Activated naive CD8-positive, alpha-beta T cell (primary cell): ENCODE data around the gene FETUB.
"Not testable (repeated sequence)": the region's sequence is repeated elsewhere in the genome, so short reads cannot be mapped to it uniquely, and the experiment has no call there.

Experiments
- H3K27ac Mint-ChIP-seq: one replicate; pipeline ENCODE4 v1.8.0; 2021; ENCODE audit warnings: mixed read lengths
- H3K27me3 Mint-ChIP-seq: one replicate; pipeline ENCODE4 v1.8.0; 2021; ENCODE audit warnings: mixed read lengths
- H3K36me3 Mint-ChIP-seq: one replicate; pipeline ENCODE4 v1.8.0; 2021; ENCODE audit warnings: mixed read lengths
- H3K4me1 Mint-ChIP-seq: one replicate; pipeline ENCODE4 v1.8.0; 2021; ENCODE audit warnings: low read depth, mixed read lengths
- H3K4me3 Mint-ChIP-seq: one replicate; pipeline ENCODE4 v1.8.0; 2021; ENCODE audit warnings: mild to moderate bottlenecking, mixed read lengths
- H3K9me3 Mint-ChIP-seq: one replicate; pipeline ENCODE4 v1.8.0; 2021; ENCODE audit warnings: low read depth, mixed read lengths

Gene FETUB

DNA sequence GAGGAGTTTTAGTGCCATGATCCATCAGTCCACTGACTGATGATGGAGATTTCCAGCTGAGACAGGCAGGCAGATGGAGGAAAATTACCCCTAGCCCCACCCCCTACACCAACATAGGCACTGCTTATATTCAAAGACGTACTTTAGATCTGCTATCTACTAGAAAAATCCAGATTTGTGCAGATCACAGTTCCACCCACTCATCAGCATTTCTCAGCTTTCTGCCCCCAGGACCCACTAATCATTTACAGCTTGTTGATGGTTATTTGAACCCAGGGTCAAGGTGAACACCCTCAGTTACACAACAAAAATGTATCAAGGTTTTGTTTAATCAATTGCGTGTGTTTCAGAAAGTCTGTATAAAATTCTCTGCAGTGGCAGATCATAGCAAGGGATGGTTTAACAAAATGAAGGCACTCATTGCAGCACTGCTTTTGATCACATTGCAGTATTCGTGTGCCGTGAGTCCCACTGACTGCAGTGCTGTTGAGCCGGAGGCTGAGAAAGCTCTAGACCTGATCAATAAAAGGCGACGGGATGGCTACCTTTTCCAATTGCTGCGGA lies 25.5 kb downstream of the FETUB start, which contains the start of gene HRG:
Gene HRG, plus strand, starts transcription at position 390 of the 564 bp plus-strand sequence. Its CDS starts 18 bp downstream, at position 408.
- no peaks in the 10 kb centered on the region for H3K9me3 Mint-ChIP-seq
- no peak within 1 kb of the TSS for H3K4me3 Mint-ChIP-seq
- H3K27me3 Mint-ChIP-seq: peaks cover 1% of the 10 kb centered on the region
- no peak within 1 kb of the TSS for H3K27ac Mint-ChIP-seq
- peaks cover 11% of the 10 kb centered on the region for H3K4me1 Mint-ChIP-seq
- H3K36me3 Mint-ChIP-seq: no peaks in the 10 kb centered on the region

DNA sequence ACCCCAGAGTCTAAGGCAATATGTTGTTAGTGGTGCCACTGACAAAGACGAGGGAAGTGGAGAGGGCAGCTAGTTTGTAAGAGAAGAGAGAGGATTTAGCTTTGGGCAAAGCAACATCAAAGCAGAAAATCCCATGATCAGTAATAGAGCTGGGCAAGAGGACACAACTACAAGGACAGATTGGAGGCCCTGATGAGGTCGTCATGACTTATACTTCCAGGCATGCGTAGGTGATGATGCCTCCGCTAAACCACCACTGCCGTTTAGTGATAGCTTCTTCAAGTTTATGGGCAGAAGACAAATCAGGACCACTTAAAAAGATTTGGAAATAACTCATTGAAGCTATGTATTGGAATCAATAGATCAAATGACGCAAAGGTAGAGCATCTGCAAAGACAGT lies 28.2 kb downstream of the FETUB start:
- H3K36me3 Mint-ChIP-seq: no peaks in the 10 kb centered on the region
- H3K9me3 Mint-ChIP-seq: no peaks in the 10 kb centered on the region
- H3K4me1 Mint-ChIP-seq: peaks cover 11% of the 10 kb centered on the region
- H3K27ac Mint-ChIP-seq: no peak overlapping the region
- peaks cover 3% of the 10 kb centered on the region for H3K27me3 Mint-ChIP-seq
- H3K4me3 Mint-ChIP-seq: no peak overlapping the region

DNA sequence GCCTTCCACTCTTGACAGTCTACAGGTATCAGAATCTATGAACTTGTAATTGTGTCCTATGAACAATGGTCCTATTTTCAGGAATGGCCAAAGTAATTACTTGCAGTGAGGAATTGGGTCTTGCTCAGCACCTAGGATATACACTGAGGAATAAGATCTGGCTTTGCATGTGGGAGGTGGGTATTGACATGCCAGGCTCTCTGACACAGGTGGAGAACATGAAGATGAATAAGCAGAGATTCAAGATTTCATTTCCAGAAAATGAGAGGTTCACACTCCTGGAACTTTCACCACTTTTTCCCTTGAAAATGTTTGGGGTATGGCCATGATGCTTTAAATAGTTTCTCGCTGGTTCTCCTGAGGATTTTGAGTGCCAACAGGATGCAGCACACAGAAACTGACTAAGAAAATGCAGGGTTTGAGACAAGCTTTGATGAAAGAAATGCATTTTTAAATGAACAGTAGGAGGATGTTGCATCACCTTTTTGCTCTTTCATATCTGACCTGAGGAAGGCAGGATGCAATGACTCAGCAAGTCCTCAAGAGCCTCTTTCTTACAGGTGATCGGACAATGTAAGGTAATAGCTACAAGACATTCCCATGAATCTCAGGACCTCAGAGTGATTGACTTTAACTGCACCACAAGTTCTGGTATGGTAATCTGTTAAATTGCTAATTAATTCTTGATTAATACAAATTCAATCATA lies 29.3 kb downstream of the FETUB start:
- no peaks in the 10 kb centered on the region for H3K36me3 Mint-ChIP-seq
- no peak overlapping the region for H3K27ac Mint-ChIP-seq
- peaks cover 4% of the 10 kb centered on the region for H3K27me3 Mint-ChIP-seq
- peaks cover 11% of the 10 kb centered on the region for H3K4me1 Mint-ChIP-seq
- no peaks in the 10 kb centered on the region for H3K9me3 Mint-ChIP-seq
- H3K4me3 Mint-ChIP-seq: no peak overlapping the region

DNA sequence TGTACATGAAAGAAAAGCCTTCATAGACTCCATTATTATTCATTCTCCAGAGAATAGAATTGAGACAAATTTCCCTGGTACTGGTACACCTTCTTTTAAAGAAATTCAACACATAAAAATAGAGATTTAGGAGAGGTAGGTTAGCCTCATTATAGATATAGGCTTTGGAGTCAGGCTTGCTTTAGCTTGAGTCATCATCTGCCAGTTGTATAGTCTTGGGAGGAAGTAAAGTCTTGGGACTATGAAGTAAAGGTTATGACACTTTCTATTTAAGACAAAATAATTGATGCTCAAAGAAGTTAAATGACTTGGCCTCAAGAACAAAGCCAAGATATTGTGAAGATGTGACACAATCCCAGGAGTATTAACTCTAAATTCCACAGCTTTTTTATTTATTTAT lies 30.0 kb downstream of the FETUB start:
- Mint-ChIP-seq H3K27ac (no peak overlapping the region), H3K36me3 (no peaks in the 10 kb centered on the region), H3K27me3 (peaks cover 8% of the 10 kb centered on the region), H3K4me3 (no peak overlapping the region), H3K4me1 (peaks cover 11% of the 10 kb centered on the region), H3K9me3 (no peaks in the 10 kb centered on the region)

DNA sequence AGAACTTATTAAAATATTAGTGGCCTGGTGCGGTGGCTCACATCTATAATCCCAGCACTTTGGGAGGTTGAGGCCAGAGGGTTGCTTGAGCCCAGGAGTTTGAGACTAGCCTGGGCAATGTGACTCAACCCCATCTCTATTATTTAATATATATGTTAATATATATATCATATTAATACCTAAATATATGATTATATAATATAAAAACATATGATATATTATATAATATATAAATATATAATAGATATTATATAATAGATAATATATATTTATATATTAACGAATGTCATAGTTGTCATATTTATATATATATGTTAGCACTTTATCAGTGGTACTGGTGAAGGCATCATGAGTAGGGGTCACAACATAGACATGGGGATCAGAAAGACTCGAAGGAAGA lies 30.9 kb downstream of the FETUB start:
- Mint-ChIP-seq H3K27ac (no peak overlapping the region), H3K4me3 (no peak overlapping the region), H3K9me3 (no peaks in the 10 kb centered on the region), H3K27me3 (peaks cover 9% of the 10 kb centered on the region), H3K4me1 (peaks cover 11% of the 10 kb centered on the region), H3K36me3 (no peaks in the 10 kb centered on the region)

DNA sequence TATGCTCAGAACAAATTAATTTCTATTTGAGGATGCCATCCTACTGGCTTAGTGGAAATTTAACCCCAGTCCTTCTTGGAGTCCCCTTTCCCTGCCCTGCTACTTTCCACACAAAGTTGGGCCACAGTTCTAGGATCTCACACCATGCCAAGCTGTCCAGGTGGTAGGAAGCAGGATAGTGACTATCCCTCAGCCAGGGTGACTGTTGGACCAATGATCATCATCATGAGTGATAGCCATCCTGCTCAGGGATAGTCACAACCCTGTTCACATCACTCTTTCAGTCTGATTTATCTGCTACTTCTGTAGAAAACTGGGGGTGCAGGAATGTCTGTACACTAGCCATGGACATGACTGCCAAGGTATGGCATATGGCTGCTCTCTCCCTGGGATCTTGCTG lies 38.4 kb downstream of the FETUB start:
- no peaks in the 10 kb centered on the region for H3K4me1 Mint-ChIP-seq
- no peaks in the 10 kb centered on the region for H3K9me3 Mint-ChIP-seq
- no peaks in the 10 kb centered on the region for H3K36me3 Mint-ChIP-seq
- peaks cover 30% of the 10 kb centered on the region for H3K27me3 Mint-ChIP-seq
- no peak overlapping the region for H3K4me3 Mint-ChIP-seq
- no peak overlapping the region for H3K27ac Mint-ChIP-seq

DNA sequence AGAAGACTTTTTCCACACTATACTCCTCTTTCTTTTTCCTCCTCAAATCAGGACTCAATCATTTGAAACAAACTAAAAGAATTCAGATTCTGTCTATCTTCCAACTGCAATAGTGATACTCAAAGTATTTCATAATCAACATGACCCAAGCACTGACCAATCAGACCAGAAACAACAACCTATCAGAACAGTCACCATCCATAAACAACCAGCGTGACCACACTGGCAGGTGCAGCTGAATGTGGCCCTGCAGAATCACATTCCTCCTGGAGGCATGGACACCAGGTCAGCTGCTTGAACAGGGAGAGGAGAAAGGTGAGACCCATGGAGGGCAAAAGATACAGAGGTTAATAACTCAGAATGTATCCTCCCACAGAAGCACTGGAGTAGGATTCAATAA lies 39.0 kb downstream of the FETUB start:
- no peaks in the 10 kb centered on the region for H3K36me3 Mint-ChIP-seq
- H3K27ac Mint-ChIP-seq: no peak overlapping the region
- H3K27me3 Mint-ChIP-seq: peaks cover 28% of the 10 kb centered on the region
- H3K9me3 Mint-ChIP-seq: no peaks in the 10 kb centered on the region
- H3K4me3 Mint-ChIP-seq: no peak overlapping the region
- H3K4me1 Mint-ChIP-seq: no peaks in the 10 kb centered on the region

DNA sequence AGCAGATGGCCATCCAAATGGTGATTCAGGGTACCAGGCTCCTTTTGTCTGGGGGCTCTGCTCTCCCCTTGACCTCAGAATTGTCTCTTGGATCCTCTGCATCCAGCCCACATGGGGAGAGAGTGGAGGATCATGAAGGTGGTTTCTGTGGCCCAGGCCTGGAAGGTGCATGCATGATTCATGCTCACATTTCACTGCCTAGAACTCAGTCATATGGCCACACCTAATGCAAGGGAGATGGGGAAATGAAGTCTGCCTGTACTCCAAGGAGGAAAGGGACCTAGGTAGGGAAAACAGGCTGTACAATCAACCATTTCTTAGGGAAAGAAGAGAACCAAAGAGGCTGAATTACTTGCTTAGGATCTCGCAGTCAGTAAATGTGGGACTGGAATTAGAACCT lies 40.7 kb downstream of the FETUB start:
- Mint-ChIP-seq H3K36me3 (no peaks in the 10 kb centered on the region), H3K9me3 (peaks cover 8% of the 10 kb centered on the region), H3K4me1 (no peaks in the 10 kb centered on the region), H3K27ac (no peak overlapping the region), H3K27me3 (peaks cover 30% of the 10 kb centered on the region), H3K4me3 (no peak overlapping the region)

DNA sequence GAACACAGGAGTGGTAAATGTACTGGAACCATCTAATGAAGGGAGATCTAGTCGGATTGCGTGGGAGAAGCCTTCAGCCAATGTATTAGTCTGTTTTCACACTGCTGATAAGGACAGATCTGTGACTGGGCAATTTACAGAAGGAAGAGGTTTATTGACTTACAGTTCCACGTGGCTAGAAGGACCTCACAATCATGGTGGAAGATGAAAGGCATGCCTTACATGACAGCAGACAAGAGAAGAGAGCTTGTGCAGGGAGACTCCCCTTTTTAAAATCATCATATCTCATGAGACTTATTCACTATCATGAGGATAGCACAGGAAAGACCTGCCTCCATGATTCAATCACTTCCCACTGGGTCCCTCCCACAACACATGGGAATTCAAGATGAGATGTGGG lies 42.6 kb downstream of the FETUB start:
- Mint-ChIP-seq H3K4me3 (no peak overlapping the region), H3K36me3 (no peaks in the 10 kb centered on the region), H3K9me3 (peaks cover 8% of the 10 kb centered on the region), H3K4me1 (no peaks in the 10 kb centered on the region), H3K27me3 (peaks cover 22% of the 10 kb centered on the region), H3K27ac (no peak overlapping the region)

DNA sequence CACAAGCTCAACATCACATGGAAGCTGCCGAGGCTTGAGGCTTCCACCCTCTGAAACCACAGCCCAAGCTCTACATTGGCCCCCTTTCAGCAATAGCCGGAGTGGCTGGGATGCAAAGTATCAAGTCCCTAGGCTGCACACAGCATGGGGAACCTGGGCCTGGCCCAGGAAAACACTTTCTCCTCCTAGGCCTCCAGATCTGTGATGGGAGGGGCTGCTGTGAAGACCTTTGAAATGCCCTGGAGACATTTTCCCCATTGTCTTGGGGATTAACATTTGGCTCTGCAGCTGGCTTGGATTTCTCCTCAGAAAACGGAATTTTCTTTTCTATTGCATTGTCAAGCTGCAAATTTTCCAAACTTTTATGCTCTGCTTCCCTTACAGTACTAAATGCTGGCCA lies 43.8 kb downstream of the FETUB start:
- H3K9me3 Mint-ChIP-seq: peaks cover 8% of the 10 kb centered on the region
- H3K27me3 Mint-ChIP-seq: peaks cover 17% of the 10 kb centered on the region
- no peaks in the 10 kb centered on the region for H3K4me1 Mint-ChIP-seq
- no peak overlapping the region for H3K27ac Mint-ChIP-seq
- no peaks in the 10 kb centered on the region for H3K36me3 Mint-ChIP-seq
- no peak overlapping the region for H3K4me3 Mint-ChIP-seq

DNA sequence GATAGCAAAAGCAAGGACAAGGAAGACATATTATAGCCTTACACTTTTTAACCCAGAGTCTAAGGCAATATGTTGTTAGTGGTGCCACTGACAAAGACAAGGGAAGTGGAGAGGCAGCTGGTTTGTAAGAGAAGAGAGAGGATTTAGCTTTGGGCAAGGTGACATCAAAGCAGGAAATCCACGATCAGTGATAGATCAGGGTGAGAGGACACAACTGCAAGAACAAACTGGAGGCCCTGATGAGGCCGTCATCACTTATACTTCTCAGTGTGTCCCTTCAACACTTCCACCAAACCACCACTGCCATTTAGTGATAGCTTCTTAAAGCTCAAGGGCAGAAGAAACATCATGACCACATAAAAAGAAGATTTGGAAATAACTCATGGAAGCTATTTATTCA lies 46.3 kb downstream of the FETUB start:
- H3K27ac Mint-ChIP-seq, H3K4me1 Mint-ChIP-seq, H3K36me3 Mint-ChIP-seq, H3K4me3 Mint-ChIP-seq, H3K9me3 Mint-ChIP-seq: not testable (repeated sequence)
- H3K27me3 Mint-ChIP-seq: peaks cover 14% of the 10 kb centered on the region

DNA sequence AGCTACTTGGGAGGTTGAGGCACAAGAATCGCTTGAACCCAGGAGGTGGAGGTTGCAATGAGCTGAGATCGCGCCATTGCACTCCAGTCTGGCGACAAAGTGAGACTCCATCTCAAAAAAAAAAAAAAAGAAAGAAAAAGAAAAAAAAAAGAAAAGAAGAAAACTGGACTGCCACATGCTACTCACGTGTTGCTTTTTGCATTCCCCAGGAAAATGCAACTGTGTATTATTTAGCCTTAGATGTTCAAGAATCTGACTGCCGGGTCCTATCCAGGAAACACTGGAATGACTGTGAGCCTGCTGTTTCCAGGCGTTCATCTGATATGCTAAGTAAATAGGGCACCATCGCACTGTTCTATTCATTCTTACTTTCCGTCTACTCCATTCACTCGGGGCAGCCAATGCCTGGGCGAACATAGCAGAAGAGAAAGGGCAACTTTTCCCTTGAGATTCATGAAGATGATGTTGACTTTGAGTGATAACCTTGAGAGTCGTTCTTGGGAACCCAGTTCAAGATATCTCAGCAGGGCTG lies 47.0 kb downstream of the FETUB start:
- no peak overlapping the region for H3K27ac Mint-ChIP-seq
- H3K4me1 Mint-ChIP-seq: no peaks in the 10 kb centered on the region
- peaks cover 8% of the 10 kb centered on the region for H3K9me3 Mint-ChIP-seq
- peaks cover 17% of the 10 kb centered on the region for H3K27me3 Mint-ChIP-seq
- no peaks in the 10 kb centered on the region for H3K36me3 Mint-ChIP-seq
- no peak overlapping the region for H3K4me3 Mint-ChIP-seq

DNA sequence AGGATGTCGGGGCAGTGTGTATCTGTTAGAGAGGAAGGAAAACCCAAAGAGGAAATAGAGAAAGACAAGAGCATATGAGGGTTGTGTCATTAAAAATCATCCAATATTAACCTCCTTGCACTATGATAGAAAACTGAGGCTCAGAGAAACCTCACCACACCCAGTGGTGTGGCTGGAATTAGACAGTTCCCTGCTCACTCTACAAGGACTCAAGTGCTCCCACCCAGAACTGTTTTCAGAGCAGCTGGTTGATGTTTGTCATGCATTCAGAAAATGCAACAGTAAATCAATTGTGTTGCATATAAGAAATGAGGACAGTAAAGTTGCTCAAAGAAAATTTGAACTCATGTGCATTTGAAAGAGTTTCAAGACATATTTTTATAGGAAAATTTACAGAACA lies 50.1 kb downstream of the FETUB start:
- H3K4me1 Mint-ChIP-seq, H3K9me3 Mint-ChIP-seq, H3K27ac Mint-ChIP-seq: not testable (repeated sequence)

DNA sequence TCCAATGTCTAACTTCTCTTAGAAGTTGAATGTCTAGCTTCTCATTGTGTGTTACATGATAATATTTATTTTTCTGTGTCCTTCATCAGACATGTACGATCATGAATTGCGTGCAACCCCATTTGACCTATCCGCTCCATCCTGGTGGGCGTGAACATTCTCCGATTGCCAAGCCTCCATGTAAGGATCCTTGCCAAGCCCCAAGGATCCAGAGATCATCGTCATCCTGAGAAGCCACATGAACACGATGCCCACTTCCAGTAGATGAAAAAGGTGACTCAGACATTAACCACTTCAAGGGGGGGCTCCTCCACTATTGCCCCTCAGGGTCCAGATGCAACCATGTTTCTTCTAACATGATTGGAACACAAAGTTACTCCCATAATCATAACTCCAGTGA lies 51.5 kb downstream of the FETUB start:
- Mint-ChIP-seq H3K9me3 (no peaks in the 10 kb centered on the region), H3K27ac (no peak overlapping the region), H3K36me3 (no peaks in the 10 kb centered on the region), H3K4me3 (no peak overlapping the region), H3K4me1 (no peaks in the 10 kb centered on the region), H3K27me3 (peaks cover 6% of the 10 kb centered on the region)

More for the DNA sequence above, 50.1 kb downstream of the FETUB start:
- H3K4me3 Mint-ChIP-seq, H3K36me3 Mint-ChIP-seq: not testable (repeated sequence)
- peaks cover 11% of the 10 kb centered on the region for H3K27me3 Mint-ChIP-seq

DNA sequence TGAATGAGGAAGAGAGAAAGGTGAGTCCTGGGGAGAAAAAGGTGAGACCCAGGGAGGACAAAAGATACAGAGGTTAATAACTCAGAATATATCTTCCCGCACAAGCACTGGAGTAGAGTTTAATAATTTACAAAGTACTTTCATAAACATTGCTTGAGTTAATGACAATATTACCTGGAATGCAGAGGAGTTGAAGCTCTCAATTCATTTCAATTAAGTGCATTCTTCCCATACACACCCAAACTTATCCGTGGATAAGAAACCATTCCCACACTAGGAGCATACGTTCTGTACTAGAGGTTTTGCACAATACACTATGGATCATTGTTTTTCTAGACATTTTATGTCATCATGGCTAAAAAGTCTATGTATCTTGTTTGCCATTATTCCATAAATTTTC lies 53.6 kb downstream of the FETUB start:
- peaks cover 6% of the 10 kb centered on the region for H3K27me3 Mint-ChIP-seq
- H3K36me3 Mint-ChIP-seq: no peaks in the 10 kb centered on the region
- no peaks in the 10 kb centered on the region for H3K4me1 Mint-ChIP-seq
- H3K9me3 Mint-ChIP-seq: no peaks in the 10 kb centered on the region
- no peak overlapping the region for H3K27ac Mint-ChIP-seq
- H3K4me3 Mint-ChIP-seq: no peak overlapping the region
